NT2/D1 (cell line): ENCODE data around the gene CFAP74.

Source experiments
- SUZ12 ChIP-seq: IDR thresholded peaks from 2 replicates; pipeline ENCODE4 v1.6.1; 2011; ENCODE audit not compliant: insufficient read length, insufficient read depth; ENCODE audit errors: extremely low read depth
- ZNF274 ChIP-seq: IDR thresholded peaks from 2 replicates; pipeline ENCODE4 v1.6.1; 2011; ENCODE audit warnings: mild to moderate bottlenecking, low read depth, low read length

DNA sequence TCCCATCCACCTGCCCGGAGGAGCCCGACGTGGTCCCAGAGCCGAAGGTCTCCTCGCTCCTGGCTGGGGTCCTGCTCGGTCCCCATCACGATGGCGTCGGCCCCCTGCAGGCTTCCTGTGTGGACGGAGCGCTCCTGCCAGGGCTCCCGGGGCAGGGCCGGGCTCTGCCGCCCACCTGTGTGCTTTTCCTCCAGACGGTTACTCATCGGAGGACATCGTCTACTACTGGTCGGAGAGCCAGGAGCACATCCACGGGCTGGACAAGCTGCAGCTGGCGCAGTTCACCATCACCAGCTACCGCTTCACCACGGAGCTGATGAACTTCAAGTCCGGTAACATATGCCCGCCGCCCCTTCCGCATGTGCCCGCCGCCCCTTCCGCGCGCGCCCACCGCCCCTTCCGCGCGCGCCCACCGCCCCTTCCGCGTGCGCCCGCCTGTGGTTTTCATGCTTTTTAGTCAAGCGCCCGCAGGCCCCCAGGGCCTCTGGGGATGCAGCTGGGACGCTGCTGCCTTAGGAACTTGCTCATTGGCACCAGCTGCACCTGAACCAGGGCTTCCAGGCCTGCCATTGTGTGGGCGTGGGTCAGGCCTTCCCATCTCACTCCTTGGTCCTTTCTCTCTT, 24.5 kb upstream of the CFAP74 start:
- no peak for TF ChIP-seq ZNF274
- TF ChIP-seq SUZ12, result no peak
